Liver (tissue), 9 donors: ENCODE data around the gene EXOC6B. TPM values are rescaled to one million over a fixed set of nuclear protein-coding genes. Genes with fewer than 3 reads are reported as not detected.

Source experiments
- DNase-seq: peaks from one replicate; pipeline ENCODE4 v3.0.0-alpha.2; 2017; ENCODE audit warnings: low spot score
- H3K27ac ChIP-seq, 2 donors: one replicate each; pipeline ENCODE4 v1.7.0; 2013; ENCODE audit warnings: inconsistent platforms in 2 of 2, low read length in 2 of 2, control low read depth in 1 of 2, low read depth in 1 of 2, mild to moderate bottlenecking in 1 of 2
- H3K27me3 ChIP-seq, 4 donors: one replicate each; pipeline versions ENCODE4 v1.6.1 to v1.7.0; 2013; ENCODE audit warnings: low read length in 3 of 4, inconsistent platforms in 1 of 4, mild to moderate bottlenecking in 1 of 4, moderate library complexity in 1 of 4; ENCODE audit not compliant: control insufficient read depth in 4 of 4, insufficient read depth in 4 of 4
- H3K36me3 ChIP-seq, 4 donors: one replicate each; pipeline versions ENCODE4 v1.6.1 to v1.7.0; 2013; ENCODE audit warnings: low read length in 3 of 4, mild to moderate bottlenecking in 3 of 4, low read depth in 1 of 4, moderate library complexity in 1 of 4; ENCODE audit not compliant: control insufficient read depth in 4 of 4, insufficient read depth in 3 of 4
- H3K4me1 ChIP-seq, 4 donors: one replicate each; pipeline versions ENCODE4 v1.6.1 to v1.7.0; 2013; ENCODE audit warnings: low read length in 3 of 4, mild to moderate bottlenecking in 3 of 4, moderate library complexity in 1 of 4; ENCODE audit not compliant: control insufficient read depth in 4 of 4, insufficient read depth in 4 of 4
- H3K4me3 ChIP-seq, 3 donors: one replicate each; pipeline versions ENCODE4 v1.6.1 to v1.7.0; 2013; ENCODE audit warnings: low read length in 3 of 3, control low read depth in 1 of 3, low read depth in 1 of 3, mild to moderate bottlenecking in 1 of 3
- H3K9ac ChIP-seq, 2 donors: one replicate each; pipeline ENCODE4 v1.7.0; 2013; ENCODE audit warnings: low read length in 2 of 2, mild to moderate bottlenecking in 2 of 2, moderate library complexity in 2 of 2, control low read depth in 1 of 2, low read depth in 1 of 2
- H3K9me3 ChIP-seq, 4 donors: one replicate each; pipeline versions ENCODE4 v1.6.1 to v1.7.0; 2013; ENCODE audit warnings: low read length in 3 of 4; ENCODE audit not compliant: control insufficient read depth in 4 of 4
- ATF3 ChIP-seq: IDR thresholded peaks from 2 replicates; pipeline ENCODE4 v1.6.1; 2016; ENCODE audit warnings: antibody characterized with exemption
- EGR1 ChIP-seq, 2 donors: IDR thresholded peaks; 2 replicates each; pipeline ENCODE4 v1.6.1; 2016 to 2018; ENCODE audit warnings: antibody characterized with exemption in 2 of 2, low read depth in 2 of 2
- FOXA2 ChIP-seq: IDR thresholded peaks from 2 replicates; pipeline ENCODE4 v1.6.1; 2016; ENCODE audit warnings: antibody characterized with exemption
- GABPA ChIP-seq, 2 donors: IDR thresholded peaks in 1 of 2; conservative IDR thresholded peaks in 1 of 2; 2 replicates each; pipeline ENCODE4 v1.6.1; 2016; ENCODE audit warnings: antibody characterized with exemption in 2 of 2, mild to moderate bottlenecking in 1 of 2, moderate library complexity in 1 of 2
- HNF4G ChIP-seq: IDR thresholded peaks from 2 replicates; pipeline ENCODE4 v1.6.1; 2016; ENCODE audit warnings: antibody characterized with exemption
- RAD21 ChIP-seq, 2 donors: IDR thresholded peaks; 2 replicates each; pipeline ENCODE4 v1.6.1; 2016; ENCODE audit warnings: antibody characterized with exemption in 2 of 2, mild to moderate bottlenecking in 2 of 2
- SP1 ChIP-seq: IDR thresholded peaks from 2 replicates; pipeline ENCODE4 v1.6.1; 2018; ENCODE audit warnings: antibody characterized with exemption, mild to moderate bottlenecking
- WGBS: extraction: QIAGEN DNeasy Blood & Tissue Kit; methylation state at CpG from one replicate; pipeline ENCODE4 v1.1.7; 2013; 5-methylcytosine and 5-hydroxymethylcytosine counted together
- polyA plus RNA-seq, 2 donors: library from polyadenylated mRNA; stranded (reverse) in 1 of 2; unstranded in 1 of 2; fragments of 200-250 nt in 1 of 2; fragments of >200 nt in 1 of 2; fragmentation: Nextera tagmentation in 1 of 2; extraction: Ambion mirVana in 1 of 2; gene quantifications; one replicate each; pipeline versions ENCODE4 v1.2.1 to v1.2.3, GENCODE V29; 2013 to 2015
- total RNA-seq, 2 donors: library from RNA; depleted of rRNA; stranded (reverse); fragments of >200 nt; gene quantifications; one replicate each; pipeline ENCODE4 v1.2.3, GENCODE V29; 2014
- TF ChIP-seq, protein P1 (sequence below): IDR thresholded peaks from 2 replicates; pipeline ENCODE4 v1.6.1; 2016; ENCODE audit warnings: antibody characterized with exemption, mild to moderate bottlenecking
- TF ChIP-seq, protein P2 (sequence below): IDR thresholded peaks from 2 replicates; pipeline ENCODE4 v1.6.1; 2016; ENCODE audit warnings: antibody characterized with exemption
- TF ChIP-seq, protein P3 (sequence below): fragments of 150-350 bp; IDR thresholded peaks from 2 replicates; pipeline ENCODE4 v1.5.1; 2017; ENCODE audit warnings: improper control_type of control experiment, low read depth, low read length; ENCODE audit not compliant: missing input control
- donor health status: healthy.
- donor health status: healthy.
- donor health status: healthy.
- donor health status: healthy.
- donor health status: healthy.

The EXOC6B gene
- total and polyA plus RNA-seq, 4 donors = 1.7 to 9.5 (median 5.5) TPM

GRCh38 chr2:72173640-72174321 is 652.1 kb downstream of the EXOC6B start (continued):
- TF ChIP-seq, protein P1, sequence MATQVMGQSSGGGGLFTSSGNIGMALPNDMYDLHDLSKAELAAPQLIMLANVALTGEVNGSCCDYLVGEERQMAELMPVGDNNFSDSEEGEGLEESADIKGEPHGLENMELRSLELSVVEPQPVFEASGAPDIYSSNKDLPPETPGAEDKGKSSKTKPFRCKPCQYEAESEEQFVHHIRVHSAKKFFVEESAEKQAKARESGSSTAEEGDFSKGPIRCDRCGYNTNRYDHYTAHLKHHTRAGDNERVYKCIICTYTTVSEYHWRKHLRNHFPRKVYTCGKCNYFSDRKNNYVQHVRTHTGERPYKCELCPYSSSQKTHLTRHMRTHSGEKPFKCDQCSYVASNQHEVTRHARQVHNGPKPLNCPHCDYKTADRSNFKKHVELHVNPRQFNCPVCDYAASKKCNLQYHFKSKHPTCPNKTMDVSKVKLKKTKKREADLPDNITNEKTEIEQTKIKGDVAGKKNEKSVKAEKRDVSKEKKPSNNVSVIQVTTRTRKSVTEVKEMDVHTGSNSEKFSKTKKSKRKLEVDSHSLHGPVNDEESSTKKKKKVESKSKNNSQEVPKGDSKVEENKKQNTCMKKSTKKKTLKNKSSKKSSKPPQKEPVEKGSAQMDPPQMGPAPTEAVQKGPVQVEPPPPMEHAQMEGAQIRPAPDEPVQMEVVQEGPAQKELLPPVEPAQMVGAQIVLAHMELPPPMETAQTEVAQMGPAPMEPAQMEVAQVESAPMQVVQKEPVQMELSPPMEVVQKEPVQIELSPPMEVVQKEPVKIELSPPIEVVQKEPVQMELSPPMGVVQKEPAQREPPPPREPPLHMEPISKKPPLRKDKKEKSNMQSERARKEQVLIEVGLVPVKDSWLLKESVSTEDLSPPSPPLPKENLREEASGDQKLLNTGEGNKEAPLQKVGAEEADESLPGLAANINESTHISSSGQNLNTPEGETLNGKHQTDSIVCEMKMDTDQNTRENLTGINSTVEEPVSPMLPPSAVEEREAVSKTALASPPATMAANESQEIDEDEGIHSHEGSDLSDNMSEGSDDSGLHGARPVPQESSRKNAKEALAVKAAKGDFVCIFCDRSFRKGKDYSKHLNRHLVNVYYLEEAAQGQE = no peak
- TF ChIP-seq HNF4G (no peak), GABPA (IDR thresholded peaks at IDR 0.05 in 1 of 2, conservative IDR thresholded peaks at IDR 0.05 in 1 of 2) (no peak)
- TF ChIP-seq, protein P2, sequence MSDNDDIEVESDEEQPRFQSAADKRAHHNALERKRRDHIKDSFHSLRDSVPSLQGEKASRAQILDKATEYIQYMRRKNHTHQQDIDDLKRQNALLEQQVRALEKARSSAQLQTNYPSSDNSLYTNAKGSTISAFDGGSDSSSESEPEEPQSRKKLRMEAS = no peak

- H3K36me3 ChIP-seq = peaks cover 0 to 3% (median 2%) of the 10 kb centered on the region in 4 donors
- no peaks in the 10 kb centered on the region for H3K9me3 ChIP-seq
- H3K9ac ChIP-seq = no peak overlapping the region
- no peak overlapping the region for H3K27ac ChIP-seq
- H3K27me3 ChIP-seq = no peaks in the 10 kb centered on the region
- DNase-seq = no peak
- 94% methylated on average over 2 of the region's 2 CpGs for WGBS
- no peaks in the 10 kb centered on the region for H3K4me1 ChIP-seq
- no peak overlapping the region for H3K4me3 ChIP-seq
- TF ChIP-seq, protein P1 = no peak
- no peak for TF ChIP-seq SP1
Observed at GRCh38 chr2:72172478-72172877, 653.4 kb downstream of the EXOC6B start.

GRCh38 chr2:72166279-72166678 is 659.6 kb downstream of the EXOC6B start:
- H3K4me3 ChIP-seq = no peak overlapping the region
- H3K4me1 ChIP-seq = no peaks in the 10 kb centered on the region
- WGBS = 87% methylated on average over 3 of the region's 3 CpGs
- DNase-seq = no peak
- no peak overlapping the region for H3K27ac ChIP-seq
- H3K36me3 ChIP-seq = no peaks in the 10 kb centered on the region
- TF ChIP-seq FOXA2 = no peak
- TF ChIP-seq ATF3 = no peak
- TF ChIP-seq EGR1 (IDR thresholded peaks at IDR 0.05; ENCODE audit: low read depth in 2 of 2) = no peak
- TF ChIP-seq RAD21 (IDR thresholded peaks at IDR 0.05) = no peak
- TF ChIP-seq, protein P3, sequence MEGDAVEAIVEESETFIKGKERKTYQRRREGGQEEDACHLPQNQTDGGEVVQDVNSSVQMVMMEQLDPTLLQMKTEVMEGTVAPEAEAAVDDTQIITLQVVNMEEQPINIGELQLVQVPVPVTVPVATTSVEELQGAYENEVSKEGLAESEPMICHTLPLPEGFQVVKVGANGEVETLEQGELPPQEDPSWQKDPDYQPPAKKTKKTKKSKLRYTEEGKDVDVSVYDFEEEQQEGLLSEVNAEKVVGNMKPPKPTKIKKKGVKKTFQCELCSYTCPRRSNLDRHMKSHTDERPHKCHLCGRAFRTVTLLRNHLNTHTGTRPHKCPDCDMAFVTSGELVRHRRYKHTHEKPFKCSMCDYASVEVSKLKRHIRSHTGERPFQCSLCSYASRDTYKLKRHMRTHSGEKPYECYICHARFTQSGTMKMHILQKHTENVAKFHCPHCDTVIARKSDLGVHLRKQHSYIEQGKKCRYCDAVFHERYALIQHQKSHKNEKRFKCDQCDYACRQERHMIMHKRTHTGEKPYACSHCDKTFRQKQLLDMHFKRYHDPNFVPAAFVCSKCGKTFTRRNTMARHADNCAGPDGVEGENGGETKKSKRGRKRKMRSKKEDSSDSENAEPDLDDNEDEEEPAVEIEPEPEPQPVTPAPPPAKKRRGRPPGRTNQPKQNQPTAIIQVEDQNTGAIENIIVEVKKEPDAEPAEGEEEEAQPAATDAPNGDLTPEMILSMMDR = no peak
- no peak for TF ChIP-seq SP1
- TF ChIP-seq GABPA (IDR thresholded peaks at IDR 0.05 in 1 of 2, conservative IDR thresholded peaks at IDR 0.05 in 1 of 2) = no peak
- H3K9me3 ChIP-seq = no peaks in the 10 kb centered on the region
- no peaks in the 10 kb centered on the region for H3K27me3 ChIP-seq
- H3K9ac ChIP-seq = no peak overlapping the region
